GM18505 (cell line): Measurements from ENCODE around the gene PLA2G5.

Source experiments
- ATAC-seq: cut with Tn5 transposase; IDR thresholded peaks from one replicate; pipeline ENCODE4 v1.9.1; 2021; ENCODE audit not compliant: unreplicated experiment
- POLR2A ChIP-seq: IDR thresholded peaks from 4 replicates; pipeline ENCODE4 v1.6.1; 2011; ENCODE audit warnings: borderline replicate concordance; ENCODE audit not compliant: insufficient read depth, insufficient read length; ENCODE audit errors: extremely low read depth

Gene PLA2G5

DNA sequence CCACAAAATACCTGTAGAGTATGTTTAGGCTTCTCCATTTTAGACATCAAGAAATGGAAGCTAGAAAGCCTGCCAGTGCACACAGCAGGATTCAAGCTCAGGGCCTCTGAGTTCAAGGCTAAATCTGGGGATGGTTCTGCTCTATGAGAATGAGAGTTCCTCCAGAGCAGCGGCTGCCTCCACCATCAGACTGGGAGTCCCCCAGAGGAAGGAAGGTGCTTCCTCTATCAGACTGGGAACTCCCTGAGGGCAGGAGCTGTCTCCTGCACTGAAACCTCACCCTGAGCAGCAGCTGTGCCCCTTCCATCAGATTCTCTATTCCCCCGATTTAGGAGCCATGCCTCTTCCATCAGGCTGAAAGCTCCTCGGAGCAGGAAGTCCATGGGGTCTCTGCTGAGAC is 20.1 kb downstream of the PLA2G5 start:
- ATAC-seq: no peak
- TF ChIP-seq POLR2A: no peak

DNA sequence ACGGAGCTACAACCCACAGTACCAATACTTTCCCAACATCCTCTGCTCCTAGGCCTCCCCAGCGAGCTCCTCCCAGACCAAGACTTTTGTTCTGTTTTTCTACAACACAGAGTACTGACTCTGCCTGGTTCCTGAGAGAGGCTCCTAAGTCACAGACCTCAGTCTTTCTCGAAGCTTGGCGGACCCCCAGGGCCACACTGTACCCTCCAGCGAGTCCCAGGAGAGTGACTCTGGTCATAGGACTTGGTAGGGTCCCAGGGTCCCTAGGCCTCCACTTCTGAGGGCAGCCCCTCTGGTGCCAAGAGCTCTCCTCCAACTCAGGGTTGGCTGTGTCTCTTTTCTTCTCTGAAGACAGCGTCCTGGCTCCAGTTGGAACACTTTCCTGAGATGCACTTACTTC is 20.6 kb downstream of the PLA2G5 start:
- no peak for TF ChIP-seq POLR2A
- ATAC-seq: no peak

DNA sequence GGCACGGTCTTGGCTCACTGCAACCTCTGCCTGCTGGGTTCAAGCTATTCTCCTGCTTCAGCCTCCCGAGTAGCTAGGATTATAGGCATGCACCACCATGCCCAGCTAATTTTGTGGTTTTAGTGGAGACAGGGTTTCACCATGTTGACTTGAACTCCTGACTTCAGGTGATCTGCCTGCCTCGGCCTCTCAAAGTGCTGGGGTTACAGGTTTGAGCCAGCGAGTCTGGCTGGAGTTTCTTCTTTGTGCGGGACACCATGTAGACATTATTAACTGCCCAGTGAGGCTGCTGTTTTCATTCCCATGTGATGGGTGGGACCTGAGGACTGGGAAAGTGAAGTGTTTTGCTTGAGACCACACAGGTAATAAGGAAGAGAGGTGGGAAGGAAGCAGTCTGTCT is 23.3 kb downstream of the PLA2G5 start:
- no peak for TF ChIP-seq POLR2A
- ATAC-seq: no peak

DNA sequence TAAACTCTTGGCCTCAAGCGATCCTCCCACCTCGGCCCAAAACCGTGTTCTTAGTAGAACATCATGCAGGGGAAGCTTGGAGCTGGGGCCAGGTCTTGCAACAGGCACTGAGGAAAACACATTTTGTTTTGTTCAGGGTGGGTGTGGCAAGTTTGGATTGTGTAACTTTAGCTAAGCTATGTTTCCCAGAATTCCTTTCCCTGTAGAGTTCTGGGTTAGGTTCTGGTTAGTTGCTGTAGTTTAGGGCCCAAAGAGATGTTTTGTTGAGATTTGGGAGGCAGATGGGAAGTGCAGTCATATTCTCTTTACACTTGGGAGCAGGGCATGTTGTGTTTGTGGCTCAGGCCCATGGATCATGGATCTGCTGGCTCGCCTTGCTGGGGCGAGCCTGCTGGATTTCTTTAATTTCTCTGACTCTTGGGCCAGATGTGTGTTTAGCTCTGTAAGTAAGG is 24.0 kb downstream of the PLA2G5 start:
- no peak for ATAC-seq
- no peak for TF ChIP-seq POLR2A

DNA sequence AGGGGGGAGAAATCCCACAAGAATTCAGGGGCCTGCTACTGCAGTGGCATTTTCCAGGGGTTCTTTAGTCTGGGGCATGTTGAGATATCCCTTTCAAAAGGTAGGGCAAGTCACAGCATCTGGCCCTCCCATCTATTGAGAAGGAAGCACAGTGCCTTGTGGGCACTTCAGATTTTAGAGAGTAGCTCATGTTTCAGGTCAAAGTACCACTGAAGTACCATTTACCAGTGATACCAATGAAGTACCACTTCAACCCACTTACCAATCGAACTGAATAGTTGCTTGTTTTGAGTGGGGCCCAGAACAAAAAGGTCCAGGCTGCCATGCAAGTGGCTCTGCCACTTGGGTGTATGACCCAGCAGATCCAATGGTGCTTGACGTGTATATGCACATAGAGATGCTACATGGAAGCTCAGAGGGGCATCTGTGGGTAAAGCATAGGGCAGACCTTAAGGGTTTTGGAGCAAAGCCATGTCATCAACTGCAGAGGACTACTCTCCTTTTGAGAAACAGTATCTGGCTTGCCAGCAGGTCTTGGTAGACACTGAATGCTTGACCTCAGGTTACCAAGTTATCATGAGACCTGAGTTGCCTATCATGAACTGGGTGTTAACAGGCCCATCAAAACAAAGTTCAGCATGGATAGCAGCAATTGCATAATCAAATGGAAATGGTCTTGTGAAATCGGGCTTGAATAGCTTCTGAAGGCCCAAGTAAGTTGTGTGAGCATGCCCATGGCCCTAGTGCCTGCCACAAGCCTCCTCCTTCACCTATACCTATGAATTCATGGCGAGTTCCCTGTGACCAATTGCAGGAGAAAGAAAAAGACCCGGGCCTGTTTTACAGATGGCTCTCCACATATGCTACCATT is 25.8 kb downstream of the PLA2G5 start:
- no peak for ATAC-seq

DNA sequence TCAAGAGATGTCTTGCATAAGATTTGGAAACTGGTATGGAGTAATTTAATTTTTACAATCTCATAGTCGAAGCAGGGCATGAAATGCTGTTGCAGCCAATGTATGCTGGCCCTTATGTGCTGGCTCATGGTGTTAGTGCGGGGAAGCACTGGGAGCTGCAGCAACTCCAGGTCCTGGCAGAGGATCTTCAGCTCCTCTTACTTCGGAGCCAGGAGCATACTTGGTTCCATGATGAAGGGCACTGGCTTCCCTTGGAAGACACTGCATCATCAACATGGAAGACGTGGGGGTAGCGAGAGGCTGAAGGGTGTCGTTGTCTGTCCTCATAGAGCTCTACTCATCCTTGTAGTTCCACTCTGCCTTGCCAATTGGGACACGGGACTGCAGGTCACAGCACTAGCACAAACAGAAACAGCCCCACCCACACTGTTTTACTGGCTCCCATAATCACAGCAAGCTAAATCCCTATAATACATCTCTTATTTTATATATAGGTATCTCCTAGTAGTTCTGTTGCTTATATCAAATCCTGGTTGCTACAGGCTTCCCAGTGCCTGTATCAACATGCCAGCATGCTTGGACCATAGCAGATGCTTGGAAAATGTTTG is 26.9 kb downstream of the PLA2G5 start:
- TF ChIP-seq POLR2A: no peak
- no peak for ATAC-seq

More for the DNA sequence above, 25.8 kb downstream of the PLA2G5 start:
- TF ChIP-seq POLR2A: no peak

DNA sequence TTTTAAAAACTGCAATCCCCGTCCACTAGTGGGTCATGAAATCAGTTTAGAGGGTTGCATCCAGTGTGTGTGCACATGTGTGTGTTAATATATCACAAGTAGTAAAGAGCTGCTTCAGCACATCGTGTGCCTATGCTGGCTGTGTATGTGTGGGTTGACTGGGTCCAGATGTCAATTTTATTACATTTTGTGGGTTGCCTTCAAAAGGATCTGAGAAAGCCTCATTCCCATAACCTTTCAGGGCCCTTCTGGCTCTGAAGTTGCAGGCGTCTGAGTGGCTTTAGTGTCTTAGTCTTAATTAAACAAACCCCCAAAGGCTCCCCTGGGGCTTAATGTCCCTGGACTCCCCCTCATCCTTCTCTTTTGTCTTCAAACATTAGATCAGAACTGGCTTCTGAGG is 29.5 kb downstream of the PLA2G5 start:
- no peak for ATAC-seq

DNA sequence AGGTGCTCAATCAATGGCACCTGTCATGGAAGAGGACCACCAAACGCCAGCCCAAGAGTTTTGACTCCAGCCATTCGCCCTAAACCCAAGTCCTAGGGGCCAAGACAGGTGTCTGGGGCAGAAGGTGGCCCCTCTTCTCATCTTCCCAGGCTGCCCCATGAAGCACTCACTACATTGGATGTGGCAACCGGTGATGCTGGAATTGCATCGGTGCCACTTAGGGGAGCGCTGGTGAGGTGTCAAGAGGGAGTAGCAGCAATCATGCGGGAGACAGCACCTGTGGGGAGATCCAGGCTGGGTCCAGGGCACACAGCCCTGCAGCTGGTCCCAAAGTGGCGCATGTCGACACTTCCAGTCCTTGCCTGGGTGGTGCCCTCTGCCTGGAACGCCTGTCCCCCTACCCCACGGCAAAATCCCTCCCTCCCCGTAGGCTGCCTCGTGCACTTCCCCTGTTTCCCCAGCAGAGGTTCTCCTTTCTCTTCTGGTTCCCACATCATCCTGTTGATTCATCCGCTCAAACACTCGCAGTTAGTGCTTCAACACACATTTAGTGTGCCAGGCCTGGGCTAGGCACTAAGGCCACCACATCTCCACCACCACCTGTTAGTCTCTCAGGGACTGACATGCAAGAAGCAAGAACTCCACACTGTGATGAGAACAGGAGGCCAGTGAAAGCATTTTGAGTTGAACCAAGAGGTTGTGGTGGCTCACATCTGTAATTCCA is 30.8 kb downstream of the PLA2G5 start:
- TF ChIP-seq POLR2A: no peak
- ATAC-seq: no peak

More for the DNA sequence above, 29.5 kb downstream of the PLA2G5 start:
- no peak for TF ChIP-seq POLR2A

DNA sequence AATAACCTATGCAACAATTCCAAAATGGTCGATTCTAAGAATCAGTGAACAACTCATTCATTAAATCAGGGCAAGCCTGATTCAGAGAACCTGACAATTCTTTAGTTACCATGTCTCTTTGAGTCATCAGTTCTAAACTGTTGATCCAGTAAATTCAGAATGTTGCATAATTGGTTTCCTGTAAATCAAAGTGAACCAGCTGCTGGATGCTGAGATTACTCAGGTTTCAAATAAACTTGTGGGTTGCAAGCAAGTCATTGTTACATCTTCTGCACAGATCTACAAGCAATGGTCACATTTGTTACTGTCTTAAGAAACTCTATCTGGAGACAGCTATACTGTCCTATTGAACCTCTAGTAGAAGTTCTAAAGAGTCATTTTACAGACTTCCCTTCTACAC is 32.9 kb downstream of the PLA2G5 start:
- no peak for ATAC-seq
- TF ChIP-seq POLR2A: no peak

DNA sequence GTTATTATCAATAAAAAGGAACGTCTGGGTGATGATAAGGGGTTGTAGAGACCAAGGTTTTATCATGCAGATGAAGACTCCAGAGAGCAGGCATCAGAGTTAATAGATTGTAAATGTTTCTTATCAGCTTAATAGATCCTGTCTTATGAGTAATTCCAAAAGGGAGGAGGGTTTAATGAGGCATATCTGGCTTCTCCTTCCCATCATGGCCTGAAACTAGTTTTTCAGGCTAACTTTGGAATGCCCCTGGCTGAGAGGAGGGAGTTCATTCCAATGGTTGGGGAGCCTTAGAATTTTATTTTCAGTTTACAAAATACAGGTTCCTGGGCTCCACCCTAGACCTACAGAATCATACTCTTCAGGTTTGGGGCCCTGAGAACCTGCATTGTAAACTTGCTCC is 35.9 kb downstream of the PLA2G5 start:
- no peak for ATAC-seq
- TF ChIP-seq POLR2A: no peak

DNA sequence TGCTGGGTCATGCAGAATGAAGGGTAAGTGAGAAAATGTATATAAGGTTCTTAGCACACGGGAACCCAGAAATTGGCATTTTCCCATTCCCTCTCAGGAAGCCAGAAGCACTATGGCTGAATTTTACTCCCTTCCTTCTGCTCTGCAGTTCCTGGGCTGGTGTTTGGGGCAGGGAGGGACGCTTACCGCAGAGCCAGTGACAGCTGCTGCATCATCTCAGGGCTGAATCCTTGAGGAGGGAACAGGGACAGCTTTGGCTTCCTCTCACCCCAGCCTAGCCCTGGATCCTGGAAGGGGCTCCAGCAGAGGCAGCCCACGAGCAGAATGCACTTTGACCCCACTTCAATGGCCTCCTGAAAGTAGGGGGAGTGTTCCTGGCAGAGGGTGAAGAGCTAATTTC is 37.4 kb downstream of the PLA2G5 start:
- ATAC-seq: no peak
- no peak for TF ChIP-seq POLR2A

DNA sequence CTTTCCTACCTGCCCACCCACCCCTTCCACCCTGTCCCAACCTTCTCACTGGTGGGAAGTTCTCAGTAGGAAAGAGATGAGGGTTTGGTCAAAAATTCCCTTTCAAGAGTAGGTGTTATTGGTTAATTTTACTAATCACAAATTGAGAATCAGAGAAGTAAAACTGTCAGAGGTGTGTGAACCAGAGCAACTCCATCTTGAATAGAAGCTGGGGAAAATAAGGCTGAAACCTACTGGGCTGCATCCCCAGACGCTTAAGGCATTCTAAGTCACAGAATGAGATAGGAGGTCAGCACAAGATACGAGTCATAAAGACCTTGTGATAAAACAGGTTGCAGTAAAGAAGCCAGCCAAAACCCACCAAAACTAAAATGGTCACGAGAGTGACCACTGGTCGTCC is 37.8 kb downstream of the PLA2G5 start:
- no peak for TF ChIP-seq POLR2A
- ATAC-seq: no peak

DNA sequence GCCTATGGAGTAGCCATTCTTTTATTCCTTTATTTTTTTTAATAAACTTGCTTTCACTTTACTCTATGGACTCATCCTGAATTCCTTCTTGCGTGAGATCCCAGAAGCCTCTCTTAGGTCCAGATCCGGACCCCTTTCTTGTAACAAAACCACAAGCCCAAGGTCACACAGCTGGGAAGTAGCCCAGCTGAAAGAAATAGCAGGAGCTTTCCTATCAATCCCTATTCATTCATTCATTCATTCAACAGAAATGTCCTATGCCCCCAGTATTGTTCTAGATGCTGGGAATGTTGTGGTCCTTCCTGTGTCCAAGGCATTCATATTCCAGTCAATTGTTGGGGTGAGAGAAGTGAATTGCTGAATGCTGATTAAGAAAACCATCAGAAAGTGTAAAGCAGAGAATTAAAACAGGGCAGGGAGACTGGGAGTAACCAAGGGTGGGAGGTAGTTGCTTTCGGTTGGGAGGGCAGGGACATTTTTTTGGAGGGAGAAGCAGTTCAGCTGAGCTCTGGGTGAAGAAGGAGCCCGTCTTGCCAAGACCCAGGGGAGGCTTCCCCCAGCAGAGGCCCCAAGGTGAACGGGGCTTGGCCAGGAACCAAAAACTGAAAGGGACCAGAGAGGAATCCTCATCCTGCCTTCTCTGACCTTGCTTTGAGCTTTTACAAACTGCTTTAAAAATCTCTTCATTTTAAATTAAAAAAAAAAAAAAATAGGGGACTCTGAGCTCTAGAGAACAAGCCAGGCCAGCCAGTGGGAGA is 38.6 kb downstream of the PLA2G5 start:
- no peak for TF ChIP-seq POLR2A

More for the DNA sequence above, 38.6 kb downstream of the PLA2G5 start:
- ATAC-seq: no peak
